Measurements from ENCODE around the gene SURF1. TPM values are rescaled to one million over a fixed set of nuclear protein-coding genes. Genes with fewer than 3 reads are reported as not detected.

Gene SURF1
- total and polyA plus RNA-seq, 2 donors (not counting 1 experiment from before 2014, with no cell fraction given) = 44.1 to 54.5 TPM

DNA sequence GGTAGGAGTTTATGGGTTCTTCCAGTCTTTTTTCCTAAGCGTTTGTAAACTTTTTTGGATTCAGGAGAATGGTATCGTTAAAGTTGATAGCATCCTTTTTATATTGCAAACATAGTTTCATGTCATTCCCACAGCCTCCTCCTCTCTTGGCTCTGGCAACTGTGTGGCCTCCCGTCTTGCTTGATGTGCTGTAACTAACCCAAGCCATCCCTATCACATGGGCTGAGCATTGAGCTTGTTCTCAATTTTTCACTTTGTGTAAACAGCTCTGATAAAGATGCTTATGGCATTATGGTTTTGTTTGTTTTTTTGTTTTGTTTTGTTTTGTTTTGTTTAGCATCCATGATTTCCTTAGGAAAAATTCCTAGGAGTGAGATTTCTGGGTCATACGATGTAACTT lies 24.4 kb upstream of the SURF1 start:
- H3K4me1 Mint-ChIP-seq = peaks cover 2% of the 10 kb centered on the region
- CTCF ChIA-PET = interaction anchor here (1.1 kb wide), 1 partner anchor 33 kb away, joined by 3 read pairs; no protein-coding TSS in a partner anchor

More for the DNA sequence above, 24.4 kb upstream of the SURF1 start:
- 100% methylated on average over 1 of the region's 4 CpGs for WGBS (ENCODE audit: insufficient coverage)
- no peaks in the 10 kb centered on the region for H3K27me3 ChIP-seq (replicated peaks in 1 of 4; ENCODE audit: control extremely low read depth in 1 of 4, control insufficient read depth in 3 of 4, insufficient read depth in 4 of 4, low read length in 3 of 4)
- H3K4me2 ChIP-seq (replicated peaks; ENCODE audit: low read depth, low read length, poor library complexity, severe bottlenecking) = no peak overlapping the region
- POLR2A ChIA-PET = no interaction called here
- TF ChIP-seq EZH2 (IDR thresholded peaks at IDR 0.05; ENCODE audit: borderline replicate concordance, insufficient read depth, low read depth, low read length, poor library complexity, severe bottlenecking) (no peak), CTCF (IDR thresholded peaks at IDR 0.05) (no peak)
- no peaks in the 10 kb centered on the region for H3K9me3 ChIP-seq (ENCODE audit: control extremely low read depth in 1 of 3, control insufficient read depth in 2 of 3, insufficient read depth in 1 of 3, low read length in 2 of 3)
- Mint-ChIP-seq H3K27me3 (no peaks in the 10 kb centered on the region), H3K27ac (no peak overlapping the region), H3K4me3 (no peak overlapping the region), H3K9me3 (ENCODE audit: insufficient read depth) (no peaks in the 10 kb centered on the region)
- H3K27ac ChIP-seq (ENCODE audit: low read length in 2 of 2) = no peak overlapping the region
- DNase-seq (no peak), ATAC-seq (ENCODE audit: low read depth) (no peak)
- H4K20me1 ChIP-seq (ENCODE audit: control insufficient read depth, insufficient read depth, low read length, poor library complexity, severe bottlenecking) = no peaks in the 10 kb centered on the region
- intact Hi-C loops (cut with micrococcal nuclease) = no loop called here
- H3K4me1 ChIP-seq (ENCODE audit: control insufficient read depth in 2 of 2, insufficient read depth in 2 of 2, low read length in 2 of 2) = peaks cover 3 to 7% of the 10 kb centered on the region in 2 donors
- no peaks in the 10 kb centered on the region for H3K36me3 ChIP-seq (replicated peaks in 1 of 2; ENCODE audit: control extremely low read depth in 1 of 2, control insufficient read depth in 1 of 2, extremely low read depth in 1 of 2, insufficient read depth in 2 of 2, low read length in 1 of 2)
- no peak overlapping the region for H2AFZ ChIP-seq (ENCODE audit: insufficient read depth, low read depth, low read length, poor library complexity, severe bottlenecking)
- peaks cover 1% of the 10 kb centered on the region for H3K79me2 ChIP-seq (ENCODE audit: control insufficient read depth, insufficient read depth, low read length)
- no peak overlapping the region for H3K9ac ChIP-seq (ENCODE audit: low read length)
- H3K4me3 ChIP-seq (ENCODE audit: control extremely low read depth in 1 of 5, extremely low read depth in 1 of 5, insufficient read depth in 1 of 5, low read depth in 2 of 5, low read length in 4 of 5) = no peak overlapping the region

Data from B cell (primary cell).